Colon (tissue), 2 donors: Measurements from ENCODE around the gene LCK.
"Not testable (repeated sequence)": the region's sequence is repeated elsewhere in the genome, so short reads cannot be mapped to it uniquely, and the experiment has no call there.

Experiments
- FAIRE-seq: peaks from 2 replicates; lab custom pipeline; 2012; peaks lifted over from hg19 to GRCh38; lab: Jason Lieb, UNC
- donor health status: control.
- donor health status: control.

The LCK gene

GRCh38 chr1:32240140-32240951 lies 10.7 kb upstream of the LCK start:
- no peak for FAIRE-seq

GRCh38 chr1:32241001-32241763 lies 9.9 kb upstream of the LCK start:
- no peak for FAIRE-seq

- no peak for FAIRE-seq
These were observed 8.7 kb upstream of the LCK start for GRCh38 chr1:32242341-32242851.

- FAIRE-seq: no peak
These were observed 4.2 kb upstream of the LCK start, which contains the start of gene FAM167B for GRCh38 chr1:32246888-32247273. TSS of gene FAM167B (plus strand) at chr1:32247222. CDS start at chr1:32247422, 200 bp downstream.

GRCh38 chr1:32247452-32247851 lies 3.6 kb upstream of the LCK start:
- no peak for FAIRE-seq

DNA sequence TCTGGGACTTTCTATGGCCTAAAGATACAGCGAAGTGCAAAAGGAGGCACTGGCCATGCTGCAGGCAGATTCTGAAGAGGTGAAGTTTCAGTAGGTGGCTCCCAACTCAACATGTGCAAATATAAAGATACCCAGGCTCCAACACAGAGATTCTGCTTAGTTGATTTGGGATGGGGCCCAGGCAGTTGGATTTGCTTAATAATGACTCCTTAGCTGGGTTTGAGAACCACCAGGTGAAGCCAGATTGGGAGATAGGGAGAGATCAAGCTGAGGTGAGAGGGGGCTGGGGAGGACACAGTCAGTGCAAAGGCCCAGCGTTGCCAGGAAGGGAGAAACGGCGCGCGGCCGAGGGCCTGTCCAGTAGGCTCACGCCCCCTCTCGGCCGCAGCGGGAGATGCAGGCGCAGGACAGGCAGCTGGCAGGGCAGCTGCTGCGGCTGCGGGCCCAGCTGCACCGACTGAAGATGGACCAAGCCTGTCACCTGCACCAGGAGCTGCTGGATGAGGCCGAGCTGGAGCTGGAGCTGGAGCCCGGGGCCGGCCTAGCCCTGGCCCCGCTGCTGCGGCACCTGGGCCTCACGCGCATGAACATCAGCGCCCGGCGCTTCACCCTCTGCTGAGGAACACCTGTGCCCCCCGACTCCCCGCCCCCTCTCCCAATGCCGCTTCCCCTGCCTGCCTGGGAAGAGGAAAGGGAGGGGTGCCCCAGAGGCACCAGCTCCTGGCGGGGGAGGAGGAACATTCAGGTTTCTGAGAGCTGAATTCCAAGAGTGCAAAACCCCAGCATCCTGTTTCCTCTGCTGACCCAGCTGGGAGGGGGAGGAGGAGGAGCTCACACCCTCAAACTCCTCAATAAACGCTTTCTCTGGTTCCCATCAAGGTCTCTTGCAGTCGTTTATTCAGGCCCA lies 2.8 kb upstream of the LCK start:
- no peak for FAIRE-seq

DNA sequence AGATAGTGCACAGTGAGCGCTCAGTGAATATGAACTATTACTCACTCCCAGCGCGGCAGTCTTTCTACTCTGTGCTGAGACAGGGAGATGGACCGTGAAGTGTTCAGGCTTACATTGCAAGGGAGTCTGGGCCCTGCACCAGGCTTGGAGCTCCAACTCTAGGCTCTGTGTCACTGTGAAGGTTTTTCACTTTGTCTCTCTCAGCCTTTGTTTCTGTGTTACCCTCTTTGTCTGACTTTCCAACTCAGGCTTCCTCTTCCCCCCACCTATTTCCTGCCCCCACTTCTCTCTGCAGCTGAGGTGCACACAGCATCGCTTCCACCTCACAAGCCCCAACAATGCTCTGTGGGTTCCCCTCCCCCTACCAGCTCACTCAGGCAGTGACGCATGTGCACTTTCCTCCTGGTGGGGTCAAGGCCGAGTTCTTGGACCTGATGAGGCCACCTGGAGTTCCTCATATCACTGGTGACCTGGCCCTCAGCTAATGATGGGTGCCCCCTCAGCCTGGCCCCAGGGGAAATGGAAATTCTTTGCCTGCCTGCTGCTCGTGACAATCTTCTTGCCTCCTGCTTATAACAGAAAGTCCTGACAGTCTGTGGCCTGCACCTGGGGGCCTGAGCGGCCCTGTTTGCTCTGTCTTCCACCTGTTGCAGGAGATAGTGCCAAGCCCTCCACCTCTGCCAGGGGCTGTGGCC lies 1.1 kb upstream of the LCK start:
- FAIRE-seq: no peak

DNA sequence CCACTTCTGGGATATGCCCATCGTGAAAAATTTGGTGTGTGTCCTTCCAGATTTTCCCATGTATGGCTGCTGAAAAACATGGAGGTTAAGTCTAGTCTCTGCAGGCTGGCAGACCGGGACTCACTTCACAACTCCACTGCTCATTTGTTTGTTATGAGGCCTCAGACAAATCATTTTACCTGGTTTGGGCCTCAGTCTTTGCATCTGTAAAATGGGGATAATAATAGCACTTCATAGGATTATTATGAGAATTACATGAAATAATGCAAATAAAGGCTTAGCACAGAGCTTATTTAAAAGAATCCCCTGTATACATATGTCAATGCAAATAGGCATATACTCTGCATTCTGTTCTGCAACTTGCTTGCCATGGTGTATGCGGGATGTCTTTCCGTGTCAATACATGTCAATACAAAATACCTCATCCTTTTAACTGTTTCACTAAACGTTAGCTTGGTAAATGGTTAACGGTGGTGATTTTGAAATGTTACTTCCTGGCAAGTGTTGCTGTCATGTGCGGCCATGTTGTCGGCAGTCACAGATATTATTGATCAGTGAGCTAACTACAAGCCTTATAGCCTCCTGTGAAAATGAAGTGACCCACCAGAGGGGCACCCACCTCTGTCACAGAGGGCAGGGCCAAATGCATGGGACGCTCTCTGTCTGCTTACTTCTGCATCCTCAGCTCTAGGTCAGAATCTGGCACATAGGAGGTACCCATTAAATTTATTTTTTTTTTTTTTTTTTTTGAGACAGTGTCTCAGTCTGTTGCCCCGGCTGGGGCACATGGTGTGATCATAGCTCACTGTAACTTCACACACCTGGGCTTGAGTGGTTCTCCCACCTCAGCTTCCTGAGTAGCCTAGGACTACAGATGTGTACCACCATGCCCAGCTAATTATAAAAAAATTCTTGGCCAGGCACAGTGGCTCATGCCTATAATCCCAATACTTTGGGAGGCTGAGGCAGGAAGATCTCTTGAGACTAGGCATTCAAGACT lies 4.3 kb downstream of the LCK start:
- no peak for FAIRE-seq

- FAIRE-seq: no peak
These were observed 5.6 kb downstream of the LCK start for GRCh38 chr1:32256473-32257226.

GRCh38 chr1:32257227-32257508 lies 6.1 kb downstream of the LCK start:
- no peak for FAIRE-seq

DNA sequence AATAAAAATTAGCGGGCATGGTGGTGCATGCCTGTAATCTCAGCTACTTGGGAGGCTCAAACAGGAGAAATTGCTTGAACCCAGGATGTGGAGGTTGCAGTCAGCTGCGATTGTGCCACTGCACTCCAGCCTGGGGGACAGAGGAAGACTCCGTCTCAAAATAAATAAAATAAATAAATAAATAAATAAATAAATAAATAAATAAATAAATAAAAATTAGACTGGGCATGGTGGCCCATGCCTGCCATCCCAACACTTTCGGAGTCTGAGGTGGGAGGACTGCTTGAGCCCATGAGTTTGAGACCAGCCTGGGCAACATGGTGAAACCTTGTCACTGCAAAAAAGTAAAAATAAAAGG lies 12.2 kb downstream of the LCK start:
- not testable (repeated sequence) for FAIRE-seq

GRCh38 chr1:32263744-32264143 lies 12.7 kb downstream of the LCK start:
- FAIRE-seq: no peak

- FAIRE-seq: no peak
These were observed 14.8 kb downstream of the LCK start for GRCh38 chr1:32265846-32266245.

DNA sequence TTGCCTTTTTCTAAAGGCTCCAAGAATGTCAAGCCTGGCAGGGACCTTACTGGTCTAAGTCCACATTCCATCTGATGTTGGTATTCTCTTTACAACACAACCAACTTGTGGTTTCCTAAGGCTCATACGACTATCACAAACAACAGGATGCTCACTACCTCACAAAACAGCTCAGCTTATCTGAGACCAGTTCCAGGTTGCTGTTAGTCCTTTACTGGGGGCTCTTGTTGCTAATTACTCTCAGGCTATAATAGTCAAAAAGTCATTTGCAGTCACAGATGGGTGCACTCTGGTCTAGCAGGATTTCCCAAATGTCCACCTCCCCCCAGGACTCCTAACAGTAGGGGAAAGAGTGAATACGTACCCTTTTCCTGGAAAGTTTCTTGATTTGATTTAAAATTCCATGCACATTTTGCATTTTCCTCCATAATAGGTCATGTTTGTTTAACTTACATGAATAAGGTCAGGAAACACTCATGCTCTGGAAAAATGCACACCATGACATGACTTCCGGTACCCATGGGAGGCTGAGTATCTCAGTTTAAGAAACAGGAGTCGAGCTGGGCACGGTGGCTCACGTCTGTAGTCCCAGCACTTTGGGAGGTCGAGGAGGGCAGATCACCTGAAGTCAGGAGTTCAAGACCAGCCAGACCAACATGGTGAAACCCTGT lies 16.0 kb downstream of the LCK start:
- FAIRE-seq: no peak

- FAIRE-seq: no peak
These were observed 18.7 kb downstream of the LCK start for GRCh38 chr1:32269744-32270143.

GRCh38 chr1:32272557-32273390 lies 21.7 kb downstream of the LCK start:
- FAIRE-seq: no peak

- FAIRE-seq: no peak
These were observed 22.5 kb downstream of the LCK start for GRCh38 chr1:32273391-32274208.
